Measurements from ENCODE around the gene LOXL4.
"Not testable (repeated sequence)": the region's sequence is repeated elsewhere in the genome, so short reads cannot be mapped to it uniquely, and the experiment has no call there.

The LOXL4 gene

GRCh38 chr10:98231417-98231816 lies 36.6 kb downstream of the LOXL4 start:
- Histone ChIP-seq H3K27ac (replicated peaks) (no peak overlapping the region), H3K4me3 (replicated peaks; ENCODE audit: insufficient read depth, low read length) (no peak overlapping the region), H3K27me3 (ENCODE audit: insufficient read depth, poor library complexity, severe bottlenecking) (no peaks in the 10 kb centered on the region)
- no peak for TF ChIP-seq POLR2AphosphoS5 (IDR thresholded peaks at IDR 0.05; ENCODE audit: low read depth)
- TF ChIP-seq SPI1 (IDR thresholded peaks at IDR 0.05; ENCODE audit: borderline replicate concordance, low read depth) = no peak
- no peak for TF ChIP-seq GABPA (IDR thresholded peaks at IDR 0.05; ENCODE audit: low read depth)
- TF ChIP-seq REST (IDR thresholded peaks at IDR 0.05; ENCODE audit: insufficient replicate concordance, low read depth) = no peak
- TF ChIP-seq CTCF (IDR thresholded peaks at IDR 0.05; ENCODE audit: insufficient read depth, low read length) = no peak
- DNase-seq (ENCODE audit: low read depth in 1 of 2, low spot score in 1 of 2) = no peak

- not testable (repeated sequence) for H3K4me3 ChIP-seq (replicated peaks; ENCODE audit: insufficient read depth, low read length); H3K27me3 ChIP-seq (ENCODE audit: insufficient read depth, poor library complexity, severe bottlenecking); DNase-seq (ENCODE audit: low read depth in 1 of 2, low spot score in 1 of 2); H3K27ac ChIP-seq (replicated peaks)
These were observed 39.7 kb downstream of the LOXL4 start for GRCh38 chr10:98228266-98228665.

GRCh38 chr10:98227713-98228112 lies 40.3 kb downstream of the LOXL4 start:
- DNase-seq (ENCODE audit: low read depth in 1 of 2, low spot score in 1 of 2); H3K27ac ChIP-seq (replicated peaks); H3K4me3 ChIP-seq (replicated peaks; ENCODE audit: insufficient read depth, low read length); H3K27me3 ChIP-seq (ENCODE audit: insufficient read depth, poor library complexity, severe bottlenecking): not testable (repeated sequence)

- TF ChIP-seq SPI1 (IDR thresholded peaks at IDR 0.05; ENCODE audit: borderline replicate concordance, low read depth) (no peak), POLR2AphosphoS5 (IDR thresholded peaks at IDR 0.05; ENCODE audit: low read depth) (no peak), GABPA (IDR thresholded peaks at IDR 0.05; ENCODE audit: low read depth) (no peak), CTCF (IDR thresholded peaks at IDR 0.05; ENCODE audit: insufficient read depth, low read length) (no peak), REST (IDR thresholded peaks at IDR 0.05; ENCODE audit: insufficient replicate concordance, low read depth) (no peak)
- H3K4me3 ChIP-seq (replicated peaks; ENCODE audit: insufficient read depth, low read length) = no peak overlapping the region
- no peak for DNase-seq (ENCODE audit: low read depth in 1 of 2, low spot score in 1 of 2)
- H3K27me3 ChIP-seq (ENCODE audit: insufficient read depth, poor library complexity, severe bottlenecking) = no peaks in the 10 kb centered on the region
- no peak overlapping the region for H3K27ac ChIP-seq (replicated peaks)
These were observed 41.4 kb downstream of the LOXL4 start for GRCh38 chr10:98226508-98227144.

GRCh38 chr10:98224996-98225395 lies 43.0 kb downstream of the LOXL4 start:
- Histone ChIP-seq H3K4me3 (replicated peaks; ENCODE audit: insufficient read depth, low read length) (no peak overlapping the region), H3K27ac (replicated peaks) (no peak overlapping the region), H3K27me3 (ENCODE audit: insufficient read depth, poor library complexity, severe bottlenecking) (no peaks in the 10 kb centered on the region)
- TF ChIP-seq GABPA (IDR thresholded peaks at IDR 0.05; ENCODE audit: low read depth) = no peak
- DNase-seq (ENCODE audit: low read depth in 1 of 2, low spot score in 1 of 2) = no peak
